Ovary (tissue), 9 donors: ENCODE data around the gene TAS2R60. TPM values are rescaled to one million over a fixed set of nuclear protein-coding genes. Genes with fewer than 3 reads are reported as not detected.
"Not testable (repeated sequence)": the region's sequence is repeated elsewhere in the genome, so short reads cannot be mapped to it uniquely, and the experiment has no call there.

Experiments used
- DNase-seq, 5 donors: peaks; one replicate each; pipeline ENCODE4 v3.0.0-alpha.2; 2019 to 2020
- H3K27ac ChIP-seq, 2 donors: fragments of 200-600 bp; one replicate each; pipeline versions ENCODE4 v1.5.1 to v1.8.0; 2019 to 2022
- H3K27me3 ChIP-seq: fragments of 200-600 bp; one replicate; pipeline ENCODE4 v1.8.0; 2022
- H3K36me3 ChIP-seq: fragments of 200-600 bp; sonication (generic); one replicate; pipeline ENCODE4 v1.5.1; 2019
- H3K4me1 ChIP-seq: one replicate; pipeline ENCODE4 v1.8.1; 2013; ENCODE audit warnings: mild to moderate bottlenecking, moderate library complexity; ENCODE audit not compliant: insufficient read depth
- H3K4me3 ChIP-seq: fragments of 200-600 bp; sonication (generic); one replicate; pipeline ENCODE4 v1.5.1; 2017
- H3K9me3 ChIP-seq, 2 donors: fragments of 200-600 bp in 1 of 2; sonication (generic) in 1 of 2; one replicate each; pipeline versions ENCODE4 v1.5.1 to v1.8.1; 2013 to 2019; ENCODE audit warnings: mild to moderate bottlenecking in 1 of 2, moderate library complexity in 1 of 2
- EP300 ChIP-seq: sonication (generic); formaldehyde crosslinking; IDR thresholded peaks from one replicate; pipeline ENCODE4 v1.6.1; 2017; ENCODE audit warnings: antibody characterized with exemption
- POLR2A ChIP-seq: fragments of 450-650 bp; IDR thresholded peaks from one replicate; pipeline ENCODE4 v1.6.1; 2017; ENCODE audit warnings: antibody characterized with exemption, mild to moderate bottlenecking, moderate library complexity
- WGBS, 3 donors: extraction: QIAGEN DNeasy Blood & Tissue Kit in 1 of 3; methylation state at CpG; one replicate each; pipeline versions ENCODE4 v1.1.5 to v1.1.7; 2013 to 2017; 5-methylcytosine and 5-hydroxymethylcytosine counted together
- intact Hi-C, 4 donors: fragments of 100-400 bp; cut with DNase I; formaldehyde crosslinking; loops; one replicate each; pipeline versions ENCODE4 v1.11.0 to v1.15.1; 2022 to 2023
- polyA plus RNA-seq, 2 donors: library from polyadenylated mRNA; stranded (reverse); fragments of 200-250 nt in 1 of 2; fragments of 350-450 nt in 1 of 2; fragmentation: Illumina TruSeq in 1 of 2; extraction: RNeasy Lipid Tissue Mini Kit (QIAGEN cat#74804) in 1 of 2; gene quantifications; one replicate each; pipeline ENCODE4 v1.2.3, GENCODE V29; 2013 to 2014
- total RNA-seq, 7 donors: library from RNA; depleted of rRNA in 2 of 7; stranded (reverse); fragments of >200 nt in 2 of 7; fragmentation: NEBNext Ultra II Directional in 3 of 7; extraction: Animal tissue kit (Norgen Biotek cat#: 25700) in 3 of 7; gene quantifications; one replicate each; pipeline versions ENCODE4 v1.1.0 to v1.2.4, GENCODE V29; 2016 to 2023
- TF ChIP-seq, protein P1 (sequence below), 3 donors: fragments of 450-650 bp in 2 of 3; fragments of 200-600 bp in 1 of 3; IDR thresholded peaks; one replicate each; pipeline versions ENCODE4 v1.5.1 to v1.8.0; 2016 to 2022; ENCODE audit warnings: antibody characterized with exemption in 3 of 3, mild to moderate bottlenecking in 1 of 3
- donor health status: DM: no; HTN: no; CAD: no; lungs with moderate emphysema.
- donor health status: DM: no; HTN: no; CAD: no.
- donor health status: Bipolar disorder and iron deficiency.
- donor health status: DM: yes; HTN: yes; CAD: no.
- donor health status: DM: no; HTN: no; CAD: no.
- donor health status: DM: yes; HTN: yes; CAD: no.

TAS2R60 gene
- total and polyA plus RNA-seq, 9 donors, result 0.98 TPM; not detected in 8

DNA sequence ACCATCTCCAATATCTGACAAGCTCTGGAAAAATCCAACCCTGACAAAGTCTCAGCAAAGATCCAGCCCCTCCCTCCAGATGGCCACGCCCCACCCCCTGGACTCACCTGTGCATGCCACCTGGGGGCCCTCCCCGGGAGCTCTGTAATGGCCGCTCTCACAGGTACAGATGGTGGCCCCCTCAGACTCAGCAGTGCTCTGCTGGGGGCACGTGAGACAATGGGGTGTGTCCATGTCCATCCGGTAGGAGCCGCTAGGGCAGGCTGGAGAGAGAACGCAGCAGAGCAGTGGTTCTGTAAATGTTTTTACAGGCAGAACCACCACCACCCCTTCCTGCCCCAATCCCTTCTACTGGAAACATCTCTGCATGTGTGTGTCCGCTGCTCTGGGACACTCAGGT, 44.1 kb upstream of the TAS2R60 start:
- 88 to 91% (median 88%) methylated on average over 8 of the region's 8 CpGs for WGBS, 3 donors
- no peak for DNase-seq
- H3K27me3 ChIP-seq, result no peaks in the 10 kb centered on the region
- no peak overlapping the region for H3K27ac ChIP-seq
- H3K4me1 ChIP-seq, result no peaks in the 10 kb centered on the region
- no peaks in the 10 kb centered on the region for H3K36me3 ChIP-seq
- no peaks in the 10 kb centered on the region for H3K9me3 ChIP-seq
- no peak overlapping the region for H3K4me3 ChIP-seq
- TF ChIP-seq EP300 (no peak), POLR2A (no peak)
- TF ChIP-seq, protein P1, sequence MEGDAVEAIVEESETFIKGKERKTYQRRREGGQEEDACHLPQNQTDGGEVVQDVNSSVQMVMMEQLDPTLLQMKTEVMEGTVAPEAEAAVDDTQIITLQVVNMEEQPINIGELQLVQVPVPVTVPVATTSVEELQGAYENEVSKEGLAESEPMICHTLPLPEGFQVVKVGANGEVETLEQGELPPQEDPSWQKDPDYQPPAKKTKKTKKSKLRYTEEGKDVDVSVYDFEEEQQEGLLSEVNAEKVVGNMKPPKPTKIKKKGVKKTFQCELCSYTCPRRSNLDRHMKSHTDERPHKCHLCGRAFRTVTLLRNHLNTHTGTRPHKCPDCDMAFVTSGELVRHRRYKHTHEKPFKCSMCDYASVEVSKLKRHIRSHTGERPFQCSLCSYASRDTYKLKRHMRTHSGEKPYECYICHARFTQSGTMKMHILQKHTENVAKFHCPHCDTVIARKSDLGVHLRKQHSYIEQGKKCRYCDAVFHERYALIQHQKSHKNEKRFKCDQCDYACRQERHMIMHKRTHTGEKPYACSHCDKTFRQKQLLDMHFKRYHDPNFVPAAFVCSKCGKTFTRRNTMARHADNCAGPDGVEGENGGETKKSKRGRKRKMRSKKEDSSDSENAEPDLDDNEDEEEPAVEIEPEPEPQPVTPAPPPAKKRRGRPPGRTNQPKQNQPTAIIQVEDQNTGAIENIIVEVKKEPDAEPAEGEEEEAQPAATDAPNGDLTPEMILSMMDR (IDR thresholded peaks at IDR 0.05), result no peak
- intact Hi-C loops, result no loop called here

DNA sequence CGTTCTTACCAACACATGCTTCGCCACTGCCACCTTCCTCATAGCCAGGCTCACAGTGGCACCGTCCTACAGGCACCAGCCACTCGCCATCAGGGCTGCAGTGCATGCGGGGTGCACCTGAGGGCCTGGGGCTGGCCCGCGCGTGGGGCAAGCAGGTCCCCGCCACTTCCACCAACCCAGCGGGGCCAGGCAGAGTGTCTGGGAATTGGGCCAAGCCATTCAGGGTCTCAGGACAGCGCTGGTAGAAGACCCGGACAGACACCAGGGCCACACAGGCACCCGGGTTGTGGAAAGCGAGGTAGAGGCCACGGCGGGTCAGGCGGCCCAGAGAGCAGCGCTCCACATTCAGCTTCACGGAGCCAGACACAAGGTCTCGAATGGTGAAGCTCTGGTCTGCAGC, 43.6 kb upstream of the TAS2R60 start:
- 91 to 98% (median 96%) methylated on average over 20 of the region's 20 CpGs for WGBS, 3 donors
- no peaks in the 10 kb centered on the region for H3K4me1 ChIP-seq
- TF ChIP-seq, protein P1 (IDR thresholded peaks at IDR 0.05), result no peak
- no peak for TF ChIP-seq POLR2A
- no peak for TF ChIP-seq EP300
- intact Hi-C loops, result no loop called here
- no peak overlapping the region for H3K4me3 ChIP-seq
- DNase-seq, result no peak
- H3K27me3 ChIP-seq, result no peaks in the 10 kb centered on the region
- no peaks in the 10 kb centered on the region for H3K36me3 ChIP-seq
- no peaks in the 10 kb centered on the region for H3K9me3 ChIP-seq
- H3K27ac ChIP-seq, result no peak overlapping the region

DNA sequence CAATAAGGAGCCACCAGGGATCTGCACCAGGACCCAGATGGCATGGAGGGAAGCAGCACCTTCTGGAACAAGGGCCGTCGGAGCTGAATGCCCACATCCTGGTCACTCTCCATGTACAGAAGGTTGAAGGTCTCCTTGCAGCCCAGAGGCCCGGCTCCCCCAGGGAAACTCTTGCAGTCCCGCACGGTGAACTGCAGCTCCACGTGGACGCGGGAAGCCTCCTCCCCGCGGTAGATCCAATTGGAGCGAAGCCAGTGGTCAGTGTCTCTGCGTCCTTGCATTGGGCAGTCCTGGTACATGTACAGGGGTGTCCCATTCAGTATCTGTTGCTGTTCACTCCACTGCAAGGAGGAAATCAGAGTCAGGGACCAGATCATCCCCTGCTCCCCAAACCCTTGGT, 42.0 kb upstream of the TAS2R60 start:
- no peaks in the 10 kb centered on the region for H3K9me3 ChIP-seq
- no peak overlapping the region for H3K4me3 ChIP-seq
- intact Hi-C loops, result no loop called here
- TF ChIP-seq EP300 (no peak), POLR2A (no peak)
- TF ChIP-seq, protein P1 (IDR thresholded peaks at IDR 0.05), result no peak
- no peaks in the 10 kb centered on the region for H3K36me3 ChIP-seq
- no peak overlapping the region for H3K27ac ChIP-seq
- DNase-seq, result no peak
- H3K4me1 ChIP-seq, result peaks cover 6% of the 10 kb centered on the region
- H3K27me3 ChIP-seq, result no peaks in the 10 kb centered on the region
- 79 to 83% (median 81%) methylated on average over 12 of the region's 12 CpGs for WGBS, 3 donors

DNA sequence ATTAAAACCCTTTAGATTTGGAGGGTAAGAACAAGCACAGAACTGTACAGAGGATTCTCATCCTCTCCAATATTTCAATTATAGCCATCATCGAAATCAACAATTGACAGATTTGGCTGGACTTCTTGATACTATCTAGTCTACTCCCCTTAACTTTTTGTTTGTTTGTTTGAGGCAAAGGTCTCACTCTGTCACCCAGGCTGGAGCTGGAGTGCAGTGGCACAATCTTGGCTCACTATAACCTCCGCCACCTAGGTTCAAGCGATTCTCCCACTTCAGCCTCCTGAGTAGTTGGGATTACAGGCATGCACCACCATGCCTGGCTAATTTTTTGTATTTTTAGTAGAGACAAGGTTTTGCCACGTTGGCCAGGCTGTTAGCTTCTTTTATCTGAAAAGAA, 41.0 kb upstream of the TAS2R60 start:
- H3K4me1 ChIP-seq, intact Hi-C loops, DNase-seq, H3K36me3 ChIP-seq, H3K27ac ChIP-seq, H3K4me3 ChIP-seq, H3K9me3 ChIP-seq, H3K27me3 ChIP-seq: not testable (repeated sequence)
- 72 to 75% (median 73%) methylated on average over 4 of the region's 4 CpGs for WGBS, 3 donors

DNA sequence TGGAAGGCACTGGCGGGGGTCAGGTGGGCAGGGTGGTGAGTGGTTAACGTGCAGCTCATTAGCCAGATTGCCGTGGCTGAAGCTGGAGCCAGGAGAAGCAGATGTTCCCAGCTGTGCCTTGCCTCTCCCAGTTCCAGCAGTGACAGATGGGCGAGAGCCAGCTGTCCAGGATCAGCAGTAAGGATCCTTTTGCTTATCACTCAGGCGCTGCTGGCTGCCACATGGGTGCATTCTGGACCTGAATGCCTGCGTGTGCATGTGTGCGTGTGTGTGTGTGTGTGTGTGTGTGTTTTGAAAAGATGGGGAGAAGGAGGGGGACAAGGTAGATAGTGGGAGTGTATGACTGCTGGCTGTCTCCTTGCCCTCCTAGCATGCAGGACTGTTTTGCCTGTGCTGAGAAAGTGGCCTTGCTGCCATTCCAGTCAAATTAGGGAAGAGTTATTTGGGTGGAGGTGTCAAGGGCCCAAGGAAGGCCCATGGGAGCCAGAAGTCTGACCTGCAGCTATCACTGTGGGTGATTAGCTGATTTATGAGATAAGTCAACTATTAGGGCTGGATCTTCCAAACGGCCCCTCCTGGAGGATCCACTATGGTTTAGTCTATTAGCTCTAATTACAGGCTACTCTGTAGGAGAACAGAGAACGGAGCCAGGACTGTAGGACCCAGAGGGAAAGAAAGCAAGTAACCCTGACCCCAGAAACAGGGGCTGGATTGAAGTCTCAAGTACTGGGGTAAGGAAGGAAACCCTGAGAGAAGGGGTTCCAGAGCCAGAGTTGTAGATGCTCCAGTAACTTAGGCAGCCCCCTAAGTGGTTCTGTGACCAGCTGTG, 37.9 kb upstream of the TAS2R60 start:
- peak in 4 of 5 donors; percentile 49 to 72 (median 60) for DNase-seq
- TF ChIP-seq EP300, result no peak
- no peak for TF ChIP-seq POLR2A
- TF ChIP-seq, protein P1 (IDR thresholded peaks at IDR 0.05), result no peak
- intact Hi-C loops, result no loop called here
- H3K4me3 ChIP-seq, result no peak overlapping the region
- WGBS, 3 donors, result 11 to 29% (median 12%) methylated on average over 9 of the region's 9 CpGs
- no peaks in the 10 kb centered on the region for H3K9me3 ChIP-seq
- H3K36me3 ChIP-seq, result no peaks in the 10 kb centered on the region
- no peaks in the 10 kb centered on the region for H3K27me3 ChIP-seq
- H3K27ac ChIP-seq, result no peak overlapping the region
- H3K4me1 ChIP-seq, result peaks cover 9% of the 10 kb centered on the region
